Activated CD8-positive, alpha-beta memory T cell treated with anti-CD3 and anti-CD28 coated beads, Interleukin-2, amount 10 ng/mL, durations not matched to agents 7 days and 5 days (primary cell): ENCODE data around the gene CST6. TPM values are rescaled to one million over a fixed set of nuclear protein-coding genes. Genes with fewer than 3 reads are reported as not detected.

ENCODE experiments used
- ATAC-seq: fragments of 150-1000 bp; cut with Tn5 transposase; one replicate; pipeline ENCODE4 v1.10.0; 2021; ENCODE audit warnings: moderate library complexity
- CTCF ChIA-PET: fragments of 350-600 bp; sonication (Branson Sonifier 250); formaldehyde crosslinking; loops from one replicate; lab custom pipeline; 2021; ENCODE audit warnings: antibody characterized with exemption; lab: Charles Lee
- DNase-seq: peaks from one replicate; pipeline ENCODE4 v3.0.0-alpha.2; 2020
- H3K27ac Mint-ChIP-seq: one replicate; pipeline ENCODE4 v1.8.0; 2021; ENCODE audit warnings: mild to moderate bottlenecking, mixed read lengths
- H3K27me3 Mint-ChIP-seq: one replicate; pipeline ENCODE4 v1.8.0; 2021; ENCODE audit warnings: mixed read lengths
- H3K36me3 Mint-ChIP-seq: one replicate; pipeline ENCODE4 v1.8.0; 2021; ENCODE audit warnings: mild to moderate bottlenecking, mixed read lengths
- H3K4me1 Mint-ChIP-seq: one replicate; pipeline ENCODE4 v1.8.0; 2021; ENCODE audit warnings: mixed read lengths
- H3K4me3 Mint-ChIP-seq: one replicate; pipeline ENCODE4 v1.8.0; 2021; ENCODE audit warnings: mild to moderate bottlenecking, moderate library complexity, mixed read lengths
- H3K9me3 Mint-ChIP-seq: one replicate; pipeline ENCODE4 v1.8.0; 2022; ENCODE audit warnings: low read depth, mixed read lengths
- total RNA-seq, 2 experiments: library from RNA; stranded (reverse); gene quantifications; one replicate each; pipeline ENCODE4 v1.2.3, GENCODE V29; 2021

CST6 gene
- total RNA-seq, 2 experiments from 2014 or later, result not detected

- no peaks in the 10 kb centered on the region for H3K27me3 Mint-ChIP-seq
- CTCF ChIA-PET, result no interaction called here
- no peak overlapping the region for H3K4me3 Mint-ChIP-seq
- peak; percentile 14 for ATAC-seq
- H3K9me3 Mint-ChIP-seq, result no peaks in the 10 kb centered on the region
- no peak for DNase-seq
- peaks cover 3% of the 10 kb centered on the region for H3K4me1 Mint-ChIP-seq
- no peak overlapping the region for H3K27ac Mint-ChIP-seq
- H3K36me3 Mint-ChIP-seq, result peaks cover 27% of the 10 kb centered on the region
Measured at GRCh38 chr11:65977621-65978390, 34.0 kb upstream of the CST6 start.

- no peak overlapping the region for H3K27ac Mint-ChIP-seq
Measured at GRCh38 chr11:65978391-65979238, 33.2 kb upstream of the CST6 start.

GRCh38 chr11:65979261-65979759, 32.5 kb upstream of the CST6 start:
- CTCF ChIA-PET, result interaction anchor here (0.9 kb wide), 1 partner anchor 95 kb away, joined by 3 read pairs; no protein-coding TSS in a partner anchor
- H3K27ac Mint-ChIP-seq, result no peak overlapping the region
- no peak for ATAC-seq
- DNase-seq, result no peak
- H3K4me3 Mint-ChIP-seq, result no peak overlapping the region
- H3K27me3 Mint-ChIP-seq, result no peaks in the 10 kb centered on the region
- peaks cover 19% of the 10 kb centered on the region for H3K36me3 Mint-ChIP-seq
- H3K4me1 Mint-ChIP-seq, result peaks cover 3% of the 10 kb centered on the region
- no peaks in the 10 kb centered on the region for H3K9me3 Mint-ChIP-seq

More at GRCh38 chr11:65978391-65979238, 33.2 kb upstream of the CST6 start:
- peaks cover 3% of the 10 kb centered on the region for H3K4me1 Mint-ChIP-seq
- DNase-seq (no peak), ATAC-seq (no peak)
- CTCF ChIA-PET, result no interaction called here
- H3K4me3 Mint-ChIP-seq, result no peak overlapping the region
- H3K27me3 Mint-ChIP-seq, result no peaks in the 10 kb centered on the region
- peaks cover 21% of the 10 kb centered on the region for H3K36me3 Mint-ChIP-seq
- H3K9me3 Mint-ChIP-seq, result no peaks in the 10 kb centered on the region

GRCh38 chr11:65981101-65981740, 30.6 kb upstream of the CST6 start:
- no peak for ATAC-seq
- Mint-ChIP-seq H3K27me3 (no peaks in the 10 kb centered on the region), H3K27ac (peak overlapping the region; percentile 43), H3K36me3 (peaks cover 13% of the 10 kb centered on the region), H3K4me3 (no peak overlapping the region), H3K4me1 (no peaks in the 10 kb centered on the region), H3K9me3 (no peaks in the 10 kb centered on the region)
- CTCF ChIA-PET, result interaction anchor here (12.6 kb wide), 1 partner anchor 95 kb away, joined by 221 read pairs; the partner anchor contains the start of genes CCDC85B and FIBP
- DNase-seq, result no peak

- no peaks in the 10 kb centered on the region for H3K4me1 Mint-ChIP-seq
- H3K9me3 Mint-ChIP-seq, result no peaks in the 10 kb centered on the region
- peaks cover 10% of the 10 kb centered on the region for H3K36me3 Mint-ChIP-seq
- H3K27ac Mint-ChIP-seq, result no peak overlapping the region
- no peaks in the 10 kb centered on the region for H3K27me3 Mint-ChIP-seq
- ATAC-seq (no peak), DNase-seq (no peak)
- H3K4me3 Mint-ChIP-seq, result no peak overlapping the region
- CTCF ChIA-PET, result interaction anchor here (1.5 to 12.6 kb wide), 2 partner anchors 10 to 96 kb away, joined by 3 to 221 read pairs; partner anchors contain the start of genes CCDC85B and FIBP
Measured at GRCh38 chr11:65981972-65982823, 29.6 kb upstream of the CST6 start.

GRCh38 chr11:65982824-65983588, 28.8 kb upstream of the CST6 start:
- CTCF ChIA-PET, result interaction anchor here (1.1 to 12.6 kb wide), 3 partner anchors 9 to 96 kb away, joined by 3 to 221 read pairs (median 3); partner anchors contain the start of genes CCDC85B and FIBP
- DNase-seq (no peak), ATAC-seq (no peak)
- Mint-ChIP-seq H3K27me3 (no peaks in the 10 kb centered on the region), H3K9me3 (no peaks in the 10 kb centered on the region), H3K4me3 (no peak overlapping the region), H3K4me1 (no peaks in the 10 kb centered on the region), H3K36me3 (peaks cover 8% of the 10 kb centered on the region), H3K27ac (no peak overlapping the region)

- H3K4me1 Mint-ChIP-seq, result no peaks in the 10 kb centered on the region
- H3K4me3 Mint-ChIP-seq, result no peak overlapping the region
- no peaks in the 10 kb centered on the region for H3K9me3 Mint-ChIP-seq
- ATAC-seq (no peak), DNase-seq (no peak)
- CTCF ChIA-PET, result interaction anchor here (1.1 to 12.6 kb wide), 3 partner anchors 9 to 97 kb away, joined by 3 to 221 read pairs (median 3); partner anchors contain the start of genes CCDC85B and FIBP
- no peaks in the 10 kb centered on the region for H3K27me3 Mint-ChIP-seq
- no peak overlapping the region for H3K27ac Mint-ChIP-seq
- H3K36me3 Mint-ChIP-seq, result peaks cover 6% of the 10 kb centered on the region
Measured at GRCh38 chr11:65983589-65983987, 28.2 kb upstream of the CST6 start.

GRCh38 chr11:65987336-65987735, 24.5 kb upstream of the CST6 start:
- Mint-ChIP-seq H3K4me1 (peaks cover 8% of the 10 kb centered on the region), H3K9me3 (no peaks in the 10 kb centered on the region), H3K36me3 (peaks cover 1% of the 10 kb centered on the region), H3K4me3 (no peak overlapping the region), H3K27ac (no peak overlapping the region), H3K27me3 (no peaks in the 10 kb centered on the region)
- no peak for DNase-seq
- ATAC-seq, result no peak
- CTCF ChIA-PET, result interaction anchor here (3.0 to 12.6 kb wide), 2 partner anchors 101 to 207 kb away, joined by 17 to 221 read pairs; partner anchors contain the start of genes AP5B1, CCDC85B and FIBP

- DNase-seq (peak; percentile 96), ATAC-seq (peak; percentile 100)
- H3K36me3 Mint-ChIP-seq, result peaks cover 1% of the 10 kb centered on the region
- peak overlapping the region; percentile 80 for H3K27ac Mint-ChIP-seq
- H3K9me3 Mint-ChIP-seq, result no peaks in the 10 kb centered on the region
- CTCF ChIA-PET, result interaction anchor here (0.6 to 12.6 kb wide), 35 partner anchors 10 to 659 kb away, joined by 3 to 221 read pairs (median 3); partner anchors contain the start of genes AP5B1, BANF1, CCDC85B and FIBP
- no peak overlapping the region for H3K4me3 Mint-ChIP-seq
- no peaks in the 10 kb centered on the region for H3K27me3 Mint-ChIP-seq
- peaks cover 8% of the 10 kb centered on the region for H3K4me1 Mint-ChIP-seq
Measured at GRCh38 chr11:65988791-65989592, 22.8 kb upstream of the CST6 start.

- no peak for DNase-seq
- peaks cover 8% of the 10 kb centered on the region for H3K4me1 Mint-ChIP-seq
- peaks cover 8% of the 10 kb centered on the region for H3K36me3 Mint-ChIP-seq
- CTCF ChIA-PET, result interaction anchor here (0.6 to 12.6 kb wide), 8 partner anchors 9 to 213 kb away, joined by 3 to 221 read pairs (median 4); partner anchors contain the start of genes CCDC85B and FIBP
- no peak overlapping the region for H3K4me3 Mint-ChIP-seq
- no peak for ATAC-seq
- no peaks in the 10 kb centered on the region for H3K9me3 Mint-ChIP-seq
- H3K27me3 Mint-ChIP-seq, result no peaks in the 10 kb centered on the region
- no peak overlapping the region for H3K27ac Mint-ChIP-seq
Measured at GRCh38 chr11:65992056-65992455, 19.8 kb upstream of the CST6 start.

GRCh38 chr11:65997286-65997685, 14.5 kb upstream of the CST6 start:
- Mint-ChIP-seq H3K36me3 (peaks cover 40% of the 10 kb centered on the region), H3K4me3 (no peak overlapping the region), H3K4me1 (peaks cover 28% of the 10 kb centered on the region), H3K27me3 (no peaks in the 10 kb centered on the region), H3K27ac (no peak overlapping the region), H3K9me3 (no peaks in the 10 kb centered on the region)
- DNase-seq, result no peak
- CTCF ChIA-PET, result no interaction called here
- no peak for ATAC-seq
